ENCODE data around the gene DNAH9. TPM values are rescaled to one million over a fixed set of nuclear protein-coding genes. Genes with fewer than 3 reads are reported as not detected.
"Not testable (repeated sequence)": the region's sequence is repeated elsewhere in the genome, so short reads cannot be mapped to it uniquely, and the experiment has no call there.

Gene DNAH9
- total RNA-seq, 1 donor from 2014 or later = under 0.01 TPM

GRCh38 chr17:11935734-11936406, 337.6 kb downstream of the DNAH9 start:
- peak; percentile 92 for TF ChIP-seq CTCF (IDR thresholded peaks at IDR 0.05; ENCODE audit: insufficient read depth, low read length, severe bottlenecking)
- Histone ChIP-seq H3K4me3 (ENCODE audit: low read depth, low read length) (no peak overlapping the region), H3K27me3 (ENCODE audit: control insufficient read depth, insufficient read depth, low read length) (no peaks in the 10 kb centered on the region), H3K36me3 (ENCODE audit: control insufficient read depth, insufficient read depth, low read length) (no peaks in the 10 kb centered on the region)
- FAIRE-seq = no peak
- peak; percentile 60 for DNase-seq (ENCODE audit: low read depth)

GRCh38 chr17:11940904-11941303, 342.6 kb downstream of the DNAH9 start:
- Histone ChIP-seq H3K27me3 (ENCODE audit: control insufficient read depth, insufficient read depth, low read length) (no peaks in the 10 kb centered on the region), H3K4me3 (ENCODE audit: low read depth, low read length) (no peak overlapping the region), H3K36me3 (ENCODE audit: control insufficient read depth, insufficient read depth, low read length) (no peaks in the 10 kb centered on the region)
- FAIRE-seq = no peak
- DNase-seq (ENCODE audit: low read depth) = no peak
- TF ChIP-seq CTCF (IDR thresholded peaks at IDR 0.05; ENCODE audit: insufficient read depth, low read length, severe bottlenecking) = no peak

GRCh38 chr17:11943086-11943485, 344.8 kb downstream of the DNAH9 start:
- not testable (repeated sequence) for DNase-seq (ENCODE audit: low read depth); H3K4me3 ChIP-seq (ENCODE audit: low read depth, low read length); H3K36me3 ChIP-seq (ENCODE audit: control insufficient read depth, insufficient read depth, low read length); H3K27me3 ChIP-seq (ENCODE audit: control insufficient read depth, insufficient read depth, low read length); FAIRE-seq

- no peak for TF ChIP-seq CTCF (IDR thresholded peaks at IDR 0.05; ENCODE audit: insufficient read depth, low read length, severe bottlenecking)
- no peak overlapping the region for H3K4me3 ChIP-seq (ENCODE audit: low read depth, low read length)
- DNase-seq (ENCODE audit: low read depth) (peak; percentile 96), FAIRE-seq (peak; percentile 97)
- H3K27me3 ChIP-seq (ENCODE audit: control insufficient read depth, insufficient read depth, low read length) = no peaks in the 10 kb centered on the region
- H3K36me3 ChIP-seq (ENCODE audit: control insufficient read depth, insufficient read depth, low read length) = no peaks in the 10 kb centered on the region
Measured at GRCh38 chr17:11943759-11944347, 345.6 kb downstream of the DNAH9 start.

- Histone ChIP-seq H3K36me3 (ENCODE audit: control insufficient read depth, insufficient read depth, low read length) (no peaks in the 10 kb centered on the region), H3K4me3 (ENCODE audit: low read depth, low read length) (no peak overlapping the region), H3K27me3 (ENCODE audit: control insufficient read depth, insufficient read depth, low read length) (no peaks in the 10 kb centered on the region)
- no peak for TF ChIP-seq CTCF (IDR thresholded peaks at IDR 0.05; ENCODE audit: insufficient read depth, low read length, severe bottlenecking)
- FAIRE-seq (peak; percentile 81), DNase-seq (ENCODE audit: low read depth) (peak; percentile 93)
Measured at GRCh38 chr17:11944587-11944986, 346.3 kb downstream of the DNAH9 start.

GRCh38 chr17:11948789-11949188, 350.5 kb downstream of the DNAH9 start:
- no peaks in the 10 kb centered on the region for H3K36me3 ChIP-seq (ENCODE audit: control insufficient read depth, insufficient read depth, low read length)
- no peak overlapping the region for H3K4me3 ChIP-seq (ENCODE audit: low read depth, low read length)
- no peaks in the 10 kb centered on the region for H3K27me3 ChIP-seq (ENCODE audit: control insufficient read depth, insufficient read depth, low read length)
- DNase-seq (ENCODE audit: low read depth) (peak; percentile 88), FAIRE-seq (peak; percentile 72)
- TF ChIP-seq CTCF (IDR thresholded peaks at IDR 0.05; ENCODE audit: insufficient read depth, low read length, severe bottlenecking) = no peak

- DNase-seq (ENCODE audit: low read depth) = peak; percentile 64
- not testable (repeated sequence) for H3K36me3 ChIP-seq (ENCODE audit: control insufficient read depth, insufficient read depth, low read length); FAIRE-seq; H3K4me3 ChIP-seq (ENCODE audit: low read depth, low read length); H3K27me3 ChIP-seq (ENCODE audit: control insufficient read depth, insufficient read depth, low read length)
Measured at GRCh38 chr17:11949571-11949970, 351.3 kb downstream of the DNAH9 start.

Data from bronchial epithelial cell (primary cell).